Choroid plexus epithelial cell (primary cell): ENCODE data around the gene DMRT3.

ENCODE experiments used
- DNase-seq: peaks from one replicate; pipeline ENCODE4 v3.0.0-alpha.2; 2010; ENCODE audit warnings: low read depth
- H3K4me3 ChIP-seq: 2 replicates; pipeline ENCODE4 v1.5.1; 2011; ENCODE audit warnings: low read depth, mild to moderate bottlenecking, control low read depth, low read length, moderate library complexity
- TF ChIP-seq, protein P1 (sequence below): conservative IDR thresholded peaks from 2 replicates; pipeline ENCODE4 v1.5.1; 2011; ENCODE audit warnings: low read depth, mild to moderate bottlenecking, control low read depth, inconsistent platforms, low read length, moderate library complexity

Gene DMRT3

DNA sequence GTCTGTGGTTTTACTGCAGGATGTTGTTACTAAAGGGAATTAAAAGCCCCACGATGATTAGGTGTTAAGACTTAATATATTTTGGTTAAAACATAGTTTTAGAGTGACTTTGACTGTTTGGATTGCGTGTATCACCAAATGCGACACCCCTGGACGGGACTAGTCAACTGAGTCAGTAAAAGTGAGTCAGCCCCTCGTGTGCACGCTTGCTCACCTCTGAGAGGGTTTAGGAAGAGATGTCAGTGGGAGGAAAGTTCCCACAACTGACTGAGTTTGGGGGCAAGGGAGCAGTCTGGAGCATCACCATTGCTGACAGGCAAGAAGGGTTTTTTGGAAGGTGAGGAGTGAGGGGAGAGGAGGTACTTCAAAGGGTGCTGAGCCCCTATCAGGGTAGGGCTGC, 14.4 kb upstream of the DMRT3 start:
- no peak overlapping the region for H3K4me3 ChIP-seq
- TF ChIP-seq, protein P1, sequence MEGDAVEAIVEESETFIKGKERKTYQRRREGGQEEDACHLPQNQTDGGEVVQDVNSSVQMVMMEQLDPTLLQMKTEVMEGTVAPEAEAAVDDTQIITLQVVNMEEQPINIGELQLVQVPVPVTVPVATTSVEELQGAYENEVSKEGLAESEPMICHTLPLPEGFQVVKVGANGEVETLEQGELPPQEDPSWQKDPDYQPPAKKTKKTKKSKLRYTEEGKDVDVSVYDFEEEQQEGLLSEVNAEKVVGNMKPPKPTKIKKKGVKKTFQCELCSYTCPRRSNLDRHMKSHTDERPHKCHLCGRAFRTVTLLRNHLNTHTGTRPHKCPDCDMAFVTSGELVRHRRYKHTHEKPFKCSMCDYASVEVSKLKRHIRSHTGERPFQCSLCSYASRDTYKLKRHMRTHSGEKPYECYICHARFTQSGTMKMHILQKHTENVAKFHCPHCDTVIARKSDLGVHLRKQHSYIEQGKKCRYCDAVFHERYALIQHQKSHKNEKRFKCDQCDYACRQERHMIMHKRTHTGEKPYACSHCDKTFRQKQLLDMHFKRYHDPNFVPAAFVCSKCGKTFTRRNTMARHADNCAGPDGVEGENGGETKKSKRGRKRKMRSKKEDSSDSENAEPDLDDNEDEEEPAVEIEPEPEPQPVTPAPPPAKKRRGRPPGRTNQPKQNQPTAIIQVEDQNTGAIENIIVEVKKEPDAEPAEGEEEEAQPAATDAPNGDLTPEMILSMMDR = no peak
- no peak for DNase-seq

DNA sequence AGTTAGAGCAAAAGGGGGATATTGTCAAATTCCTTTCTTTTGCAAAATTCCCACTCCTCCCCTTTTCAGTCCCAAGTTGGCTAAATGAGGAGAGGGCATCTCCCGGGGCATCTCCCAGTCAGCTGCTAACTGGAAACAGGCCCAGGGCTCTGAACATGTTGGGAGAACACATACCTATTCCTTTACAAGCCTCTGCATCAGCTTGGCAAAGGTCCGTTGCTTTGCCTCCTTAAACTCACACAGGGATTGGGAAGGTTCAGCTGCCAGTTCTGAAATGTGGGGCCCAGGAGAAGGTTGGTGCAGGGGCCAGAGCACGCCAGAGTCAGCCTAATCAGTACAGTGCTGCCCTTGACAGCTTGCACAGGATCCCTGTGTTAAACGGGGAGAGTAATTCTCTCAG, 11.0 kb upstream of the DMRT3 start:
- H3K4me3 ChIP-seq = no peak overlapping the region
- DNase-seq = no peak
- TF ChIP-seq, protein P1 = no peak

GRCh38 chr9:966870-967269, 9.6 kb upstream of the DMRT3 start:
- no peak for DNase-seq
- TF ChIP-seq, protein P1 = no peak
- no peak overlapping the region for H3K4me3 ChIP-seq

DNA sequence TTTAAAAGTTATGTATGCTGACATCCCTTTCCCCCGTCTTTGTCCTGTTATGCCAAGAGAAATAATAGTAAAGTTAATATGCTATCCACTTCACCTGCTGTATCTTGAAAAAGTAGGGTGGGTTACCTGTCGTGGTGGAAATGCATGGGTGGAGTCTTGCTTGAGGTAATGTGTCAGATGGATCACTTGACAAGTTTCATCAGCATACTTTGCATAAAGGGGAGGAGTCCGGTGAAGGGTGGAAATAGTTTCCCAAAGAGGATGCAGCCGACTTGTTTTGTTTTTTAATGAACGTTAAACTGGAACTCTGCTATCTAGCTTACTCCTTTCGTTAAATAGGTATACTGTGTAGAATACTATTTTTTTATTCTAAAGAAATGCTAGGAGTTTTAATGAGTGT, 9.0 kb upstream of the DMRT3 start:
- DNase-seq = no peak
- TF ChIP-seq, protein P1 = no peak

DNA sequence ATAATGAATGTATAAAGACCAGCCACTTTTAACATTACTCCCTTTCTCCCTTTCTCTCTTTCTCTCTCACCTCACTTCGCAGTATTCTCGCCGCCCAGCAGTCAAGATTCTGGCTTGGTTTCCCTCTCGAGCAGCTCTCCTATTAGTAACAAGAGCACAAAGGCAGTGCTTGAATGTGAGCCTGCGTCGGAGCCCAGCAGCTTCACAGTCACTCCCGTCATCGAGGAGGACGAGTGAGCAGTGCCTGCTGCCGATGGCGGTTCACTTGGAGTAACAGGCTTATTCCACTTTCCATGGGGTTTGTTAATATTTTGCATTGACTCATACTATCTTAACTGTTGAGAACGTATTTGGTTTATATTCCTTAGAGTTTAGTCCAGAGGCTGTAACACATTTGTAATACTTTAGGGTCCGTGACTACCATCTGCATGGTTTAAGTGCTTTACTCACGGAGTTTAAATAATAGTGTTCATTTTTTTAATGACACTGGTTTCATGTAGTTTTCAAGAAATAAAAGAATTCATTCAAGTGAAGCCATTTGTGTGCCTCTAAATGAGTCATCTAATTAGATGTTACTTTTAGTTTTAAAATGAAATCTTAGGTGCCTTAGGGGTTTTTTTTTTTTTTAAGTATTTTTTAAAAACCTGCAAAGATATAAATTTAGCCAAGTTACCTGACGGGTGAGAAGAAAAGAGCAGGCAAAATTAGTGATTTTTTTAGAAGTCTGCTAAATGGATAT, 8.4 kb upstream of the DMRT3 start:
- no peak overlapping the region for H3K4me3 ChIP-seq
- TF ChIP-seq, protein P1 = no peak
- no peak for DNase-seq

More for the DNA sequence above, 9.0 kb upstream of the DMRT3 start:
- no peak overlapping the region for H3K4me3 ChIP-seq

DNA sequence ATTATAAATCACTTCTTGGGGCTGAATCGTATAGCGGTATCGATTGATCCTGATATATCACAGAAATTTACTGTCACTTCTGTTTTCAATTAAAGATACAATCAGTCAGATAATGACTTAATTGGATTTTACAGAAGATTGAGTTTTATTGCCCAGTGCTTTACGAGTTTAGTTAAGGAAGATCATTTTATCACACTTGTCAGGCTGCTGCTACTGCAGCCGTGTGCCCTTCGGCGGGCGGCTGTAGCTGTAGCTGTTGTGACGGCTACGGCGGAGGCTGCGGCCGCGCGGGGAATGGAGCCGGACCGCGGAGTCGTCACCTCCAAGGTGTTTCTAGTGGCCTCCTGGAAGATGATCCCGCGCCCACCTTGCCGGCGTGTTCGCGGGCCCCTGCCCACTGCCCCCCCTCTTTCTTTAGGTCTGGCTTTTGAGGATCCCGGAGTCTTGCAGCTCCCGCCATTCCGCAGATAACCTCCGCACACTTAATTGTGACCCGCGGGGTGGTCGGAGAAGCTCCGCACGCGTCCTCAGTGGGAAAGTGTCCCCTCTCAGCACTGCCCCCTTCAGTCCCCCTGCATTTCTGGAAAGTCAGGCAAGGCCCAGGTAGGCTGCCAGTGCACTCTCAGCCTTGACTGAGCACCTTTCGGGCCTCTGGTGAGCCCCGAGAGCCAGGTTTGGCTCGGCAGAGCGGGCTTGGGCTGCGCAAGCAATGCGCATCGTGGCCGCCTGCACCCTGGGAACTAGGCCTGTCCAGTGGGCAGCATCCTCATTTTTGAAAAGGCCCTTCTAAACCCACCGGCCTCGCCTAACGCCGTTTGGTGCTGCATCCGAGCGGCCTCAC, 6.9 kb upstream of the DMRT3 start:
- TF ChIP-seq, protein P1 = no peak
- H3K4me3 ChIP-seq = no peak overlapping the region
- no peak for DNase-seq
